IMR-90 (cell line): ENCODE results near the gene CTDP1. TPM values are rescaled to one million over a fixed set of nuclear protein-coding genes. Genes with fewer than 3 reads are reported as not detected.

Source experiments
- ATAC-seq: fragments of 200-7000 bp; cut with Tn5 transposase; 2 replicates; pipeline ENCODE4 v1.9.1; 2020; ENCODE audit warnings: low read depth, mild to moderate bottlenecking, moderate library complexity
- BruUV-seq: library from RNA; stranded (reverse); fragments of 400-500 nt; replicated peaks from 2 replicates; lab custom pipeline; 2021; lab: Mats Ljungman, UMichigan
- CTCF ChIA-PET: fragments of 300-600 bp; formaldehyde crosslinking; extraction: SDS; loops from one replicate; lab custom pipeline; 2021; ENCODE audit warnings: antibody characterized with exemption; lab: Yijun Ruan, JAX
- POLR2A ChIA-PET: fragments of 300-600 bp; sonication (Branson Sonifier 250); formaldehyde crosslinking; loops from one replicate; lab custom pipeline; 2022; ENCODE audit warnings: antibody characterized with exemption; ENCODE audit not compliant: unreplicated experiment; lab: Charles Lee
- DNase-seq: peaks from one replicate; pipeline ENCODE4 v3.0.0; 2013
- H2AFZ ChIP-seq: replicated peaks from 2 replicates; pipeline ENCODE3; 2013; ENCODE audit warnings: low read length, mild to moderate bottlenecking; ENCODE audit not compliant: poor library complexity
- H2AK5ac ChIP-seq: 2 replicates; pipeline ENCODE4 v1.6.1; 2013; ENCODE audit warnings: low read depth, low read length, inconsistent platforms
- H2AK9ac ChIP-seq: replicated peaks from 2 replicates; pipeline ENCODE3; 2013; ENCODE audit warnings: mild to moderate bottlenecking, low read depth, low read length, moderate library complexity; ENCODE audit not compliant: poor library complexity
- H2BK120ac ChIP-seq: 2 replicates; pipeline ENCODE4 v1.6.1; 2013; ENCODE audit warnings: low read depth, low read length, inconsistent platforms
- H2BK15ac ChIP-seq: 3 replicates; pipeline ENCODE4 v1.6.1; 2013; ENCODE audit warnings: low read depth, low read length, inconsistent platforms
- H2BK20ac ChIP-seq: 2 replicates; pipeline ENCODE4 v1.6.1; 2013; ENCODE audit warnings: low read depth, mild to moderate bottlenecking, inconsistent platforms, low read length, moderate library complexity
- H2BK5ac ChIP-seq: 2 replicates; pipeline ENCODE4 v1.6.1; 2013; ENCODE audit warnings: mild to moderate bottlenecking, low read depth, low read length, inconsistent platforms; ENCODE audit not compliant: poor library complexity, severe bottlenecking
- H3K14ac ChIP-seq: replicated peaks from 2 replicates; pipeline ENCODE4 v1.6.1; 2013; ENCODE audit warnings: low read depth, low read length, inconsistent platforms
- H3K18ac ChIP-seq: 2 replicates; pipeline ENCODE4 v1.6.1; 2013; ENCODE audit warnings: low read depth, low read length, control low read depth
- H3K23ac ChIP-seq: 2 replicates; pipeline ENCODE4 v1.6.1; 2013; ENCODE audit warnings: low read depth, low read length, inconsistent platforms
- H3K27ac ChIP-seq: 2 replicates; pipeline ENCODE4 v1.5.1; 2013; ENCODE audit warnings: mild to moderate bottlenecking, control low read depth, low read length; ENCODE audit not compliant: insufficient read depth
- H3K27me3 ChIP-seq: 2 replicates; pipeline ENCODE4 v1.6.1; 2013; ENCODE audit warnings: low read length; ENCODE audit not compliant: control insufficient read depth, insufficient read depth
- H3K36me3 ChIP-seq: 2 replicates; pipeline ENCODE4 v1.6.1; 2013; ENCODE audit warnings: low read length, mixed read lengths; ENCODE audit not compliant: control insufficient read depth, insufficient read depth
- H3K4ac ChIP-seq: 2 replicates; pipeline ENCODE4 v1.6.1; 2013; ENCODE audit warnings: low read depth, low read length, inconsistent platforms
- H3K4me1 ChIP-seq: 2 replicates; pipeline ENCODE4 v1.6.1; 2013; ENCODE audit warnings: low read length, mixed read lengths; ENCODE audit not compliant: control insufficient read depth, insufficient read depth
- H3K4me2 ChIP-seq: 2 replicates; pipeline ENCODE4 v1.6.1; 2013; ENCODE audit warnings: low read depth, mild to moderate bottlenecking, control low read depth, low read length, moderate library complexity
- H3K4me3 ChIP-seq: 2 replicates; pipeline ENCODE4 v1.5.1; 2013; ENCODE audit warnings: low read depth, mild to moderate bottlenecking, control low read depth, low read length, moderate library complexity; ENCODE audit not compliant: insufficient read depth
- H3K56ac ChIP-seq: 2 replicates; pipeline ENCODE4 v1.6.1; 2013; ENCODE audit warnings: low read length, inconsistent platforms; ENCODE audit not compliant: insufficient read depth; ENCODE audit errors: extremely low read depth
- H3K79me1 ChIP-seq, 2 experiments: 2 replicates each; pipeline ENCODE4 v1.6.1; 2013; ENCODE audit warnings: low read length in 2 of 2, inconsistent platforms in 1 of 2, low read depth in 1 of 2
- H3K9ac ChIP-seq: 2 replicates; pipeline ENCODE4 v1.6.1; 2013; ENCODE audit warnings: low read depth, low read length, control low read depth
- H3K9me1 ChIP-seq: 2 replicates; pipeline ENCODE4 v1.6.1; 2013; ENCODE audit warnings: low read length, inconsistent platforms; ENCODE audit not compliant: insufficient read depth
- H3K9me3 ChIP-seq: 2 replicates; pipeline ENCODE4 v1.6.1; 2013; ENCODE audit warnings: low read length; ENCODE audit not compliant: control insufficient read depth, insufficient read depth
- H4K20me1 ChIP-seq: 2 replicates; pipeline ENCODE4 v1.6.1; 2013; ENCODE audit warnings: low read length, inconsistent platforms; ENCODE audit not compliant: insufficient read depth
- H4K5ac ChIP-seq: 2 replicates; pipeline ENCODE4 v1.6.1; 2013; ENCODE audit warnings: mild to moderate bottlenecking, low read depth, low read length, control low read depth
- H4K8ac ChIP-seq, 2 experiments: 2 replicates each; pipeline ENCODE4 v1.6.1; 2013; ENCODE audit warnings: low read depth in 2 of 2, low read length in 2 of 2, control low read depth in 1 of 2, inconsistent platforms in 1 of 2
- H4K91ac ChIP-seq: 2 replicates; pipeline ENCODE4 v1.6.1; 2013; ENCODE audit warnings: low read depth, low read length, inconsistent platforms; ENCODE audit not compliant: insufficient read depth
- NFE2L2 ChIP-seq: fragments of 150-350 bp; IDR thresholded peaks from 2 replicates; pipeline ENCODE4 v1.6.1; 2016; ENCODE audit warnings: low read depth, mild to moderate bottlenecking, low read length
- POLR2A ChIP-seq: IDR thresholded peaks from 2 replicates; pipeline ENCODE4 v1.6.1; 2012; ENCODE audit warnings: mild to moderate bottlenecking, low read depth, low read length
- WGBS, 2 experiments: methylation state at CpG; one replicate each; pipeline versions ENCODE4 v1.1.5 to v1.1.7; 2013; ENCODE audit warnings: missing lambda C conversion rate in 2 of 2; ENCODE audit not compliant: insufficient read length in 1 of 2; ENCODE audit errors: extremely low coverage in 2 of 2; 5-methylcytosine and 5-hydroxymethylcytosine counted together
- dilution Hi-C: fragments of 300-500 bp; cut with HindIII; formaldehyde crosslinking; loops from one replicate; pipeline ENCODE4 v1.14.3; 2018; ENCODE audit warnings: low sequenced_read_pairs; ENCODE audit not compliant: unreplicated experiment
- in situ Hi-C: fragments of 300-500 bp; cut with MboI; formaldehyde crosslinking; loops from 3 replicates; pipeline ENCODE4 v1.14.3; 2019; ENCODE audit warnings: low sequenced_read_pairs, inconsistent platforms, mixed read lengths
- intact Hi-C: fragments of 100-400 bp; cut with micrococcal nuclease; formaldehyde crosslinking; loops from 2 replicates; pipeline ENCODE4 v1.10.0; 2022
- polyA plus RNA-seq, 3 experiments: library from polyadenylated mRNA; depleted of rRNA; stranded (reverse); fragments of >200 nt; gene quantifications; 2 replicates each; pipeline ENCODE4 v1.2.3, GENCODE V29; 2012; ENCODE audit warnings: low replicate concordance in 1 of 3
- total RNA-seq: library from RNA; depleted of rRNA; stranded (reverse); fragments of >200 nt; gene quantifications from 2 replicates; pipeline ENCODE4 v1.2.3, GENCODE V29; 2012
- TF ChIP-seq, protein P1 (sequence below): fragments of 150-350 bp; IDR thresholded peaks from 2 replicates; pipeline ENCODE4 v1.6.1; 2016; ENCODE audit warnings: low read depth, mild to moderate bottlenecking, low read length, moderate library complexity, borderline replicate concordance

Gene CTDP1
- total and polyA plus RNA-seq, 2 of the 4 experiments (the other 2 are of a cell fraction): 13.4 to 17.6 TPM

DNA sequence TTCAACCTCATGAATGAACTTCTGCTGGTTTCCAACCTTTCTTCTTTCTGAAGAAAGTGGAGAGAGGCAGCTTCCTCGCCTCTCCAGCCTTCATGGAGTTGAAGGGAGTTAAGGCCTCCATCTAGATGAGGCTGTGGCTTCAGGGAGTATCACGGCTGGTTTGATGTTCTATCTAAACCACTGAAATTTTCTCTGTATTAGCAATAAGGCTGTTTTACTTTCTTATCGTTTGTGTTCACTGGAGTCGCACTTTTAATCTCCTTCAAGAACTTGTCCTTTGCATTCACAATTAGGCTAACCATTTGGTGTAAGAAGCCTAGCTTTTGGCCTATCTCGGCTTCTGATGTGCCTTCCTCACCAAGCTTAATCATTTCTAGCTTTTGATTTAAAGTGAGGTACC, 19.9 kb upstream of the CTDP1 start:
- H3K9ac ChIP-seq: no peak overlapping the region
- no peak overlapping the region for H4K8ac ChIP-seq
- TF ChIP-seq POLR2A (no peak), NFE2L2 (no peak)
- TF ChIP-seq, protein P1, sequence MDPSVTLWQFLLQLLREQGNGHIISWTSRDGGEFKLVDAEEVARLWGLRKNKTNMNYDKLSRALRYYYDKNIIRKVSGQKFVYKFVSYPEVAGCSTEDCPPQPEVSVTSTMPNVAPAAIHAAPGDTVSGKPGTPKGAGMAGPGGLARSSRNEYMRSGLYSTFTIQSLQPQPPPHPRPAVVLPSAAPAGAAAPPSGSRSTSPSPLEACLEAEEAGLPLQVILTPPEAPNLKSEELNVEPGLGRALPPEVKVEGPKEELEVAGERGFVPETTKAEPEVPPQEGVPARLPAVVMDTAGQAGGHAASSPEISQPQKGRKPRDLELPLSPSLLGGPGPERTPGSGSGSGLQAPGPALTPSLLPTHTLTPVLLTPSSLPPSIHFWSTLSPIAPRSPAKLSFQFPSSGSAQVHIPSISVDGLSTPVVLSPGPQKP: no peak
- H3K36me3 ChIP-seq: no peaks in the 10 kb centered on the region
- H3K14ac ChIP-seq: no peak overlapping the region
- no peak overlapping the region for H2BK20ac ChIP-seq
- no peak overlapping the region for H3K18ac ChIP-seq
- ChIA-PET CTCF (no interaction called here), POLR2A (no interaction called here)
- DNase-seq (no peak), ATAC-seq (no peak)
- H2BK5ac ChIP-seq: no peak overlapping the region
- H3K4me3 ChIP-seq: no peak overlapping the region
- no peak overlapping the region for H3K27ac ChIP-seq
- in situ Hi-C loops (no loop called here), dilution Hi-C loops (no loop called here), intact Hi-C loops (no loop called here)
- no peak overlapping the region for H2BK120ac ChIP-seq
- no peak overlapping the region for H4K91ac ChIP-seq
- H4K20me1 ChIP-seq: no peaks in the 10 kb centered on the region
- H3K23ac ChIP-seq: no peak overlapping the region; the same call in 1 of the 2 replicates
- no peak overlapping the region for H2AFZ ChIP-seq
- H3K9me3 ChIP-seq: peaks cover 6% of the 10 kb centered on the region
- no peak overlapping the region for H4K5ac ChIP-seq
- H3K9me1 ChIP-seq: no peaks in the 10 kb centered on the region
- H3K27me3 ChIP-seq: peaks cover 60% of the 10 kb centered on the region
- no peak overlapping the region for H3K4me2 ChIP-seq
- no CpG with 5 or more reads among the region's 5 CpGs for WGBS, 2 experiments
- H3K4me1 ChIP-seq: no peaks in the 10 kb centered on the region
- H2AK5ac ChIP-seq: no peak overlapping the region
- no peak overlapping the region for H3K4ac ChIP-seq
- H2AK9ac ChIP-seq: no peak overlapping the region
- no peak overlapping the region for H2BK15ac ChIP-seq
- BruUV-seq: no TSS peak
- no peaks in the 10 kb centered on the region for H3K79me1 ChIP-seq
- H3K56ac ChIP-seq: no peak overlapping the region
